IPS-NIHi7 (cell line): Measurements from ENCODE around the gene TTLL1.

Experiments
- DNase-seq: peaks from one replicate; pipeline ENCODE4 v3.0.0; 2012; ENCODE audit warnings: mixed read lengths; ENCODE audit errors: extremely low spot score

TTLL1 gene

GRCh38 chr22:43088984-43089717, at the start of gene TTLL1:
TTLL1 (minus strand) TSS chr22:43089391; CDS start chr22:43075586, 13,805 bp downstream.
- DNase-seq = peak; percentile 99

GRCh38 chr22:43136801-43137200, 47.6 kb upstream of the TTLL1 start:
- no peak for DNase-seq

- peak; percentile 90 for DNase-seq
Observed at GRCh38 chr22:43136255-43136654, 47.1 kb upstream of the TTLL1 start.

GRCh38 chr22:43135565-43135964, 46.4 kb upstream of the TTLL1 start:
- DNase-seq = no peak

- DNase-seq = no peak
Observed at GRCh38 chr22:43134553-43134952, 45.4 kb upstream of the TTLL1 start.

- no peak for DNase-seq
Observed at GRCh38 chr22:43133401-43133800, 44.2 kb upstream of the TTLL1 start.

- DNase-seq = no peak
Observed at GRCh38 chr22:43131773-43132501, 42.7 kb upstream of the TTLL1 start.

- DNase-seq = no peak
Observed at GRCh38 chr22:43129426-43130425, 40.5 kb upstream of the TTLL1 start.

- DNase-seq = no peak
Observed at GRCh38 chr22:43128928-43129424, 39.8 kb upstream of the TTLL1 start.

GRCh38 chr22:43128116-43128515, 38.9 kb upstream of the TTLL1 start:
- DNase-seq = no peak

- no peak for DNase-seq
Observed at GRCh38 chr22:43127166-43127908, 38.1 kb upstream of the TTLL1 start.

GRCh38 chr22:43126501-43127165, 37.4 kb upstream of the TTLL1 start:
- peak; percentile 71 for DNase-seq

GRCh38 chr22:43118953-43119458, 29.8 kb upstream of the TTLL1 start:
- DNase-seq = no peak

GRCh38 chr22:43118024-43118849, 29.0 kb upstream of the TTLL1 start:
- no peak for DNase-seq

GRCh38 chr22:43116932-43117331, 27.7 kb upstream of the TTLL1 start:
- no peak for DNase-seq

GRCh38 chr22:43114958-43115357, 25.8 kb upstream of the TTLL1 start:
- DNase-seq = no peak

- no peak for DNase-seq
Observed at GRCh38 chr22:43113526-43114251, 24.5 kb upstream of the TTLL1 start.

GRCh38 chr22:43110927-43111623, 21.9 kb upstream of the TTLL1 start:
- DNase-seq = no peak
